OCI-LY1 (cell line): Measurements from ENCODE around the gene INSYN1.

Experiments used
- H2AFZ ChIP-seq: fragments of 200-600 bp; sonication (generic), shearing (Covaris generic); 2 replicates; pipeline ENCODE4 v1.6.0; 2014; ENCODE audit warnings: antibody characterized with exemption, mild to moderate bottlenecking, low read length
- H3F3A ChIP-seq: fragments of 200-600 bp; sonication (generic), shearing (Covaris generic); 2 replicates; pipeline ENCODE4 v1.6.0; 2014; ENCODE audit warnings: mild to moderate bottlenecking, antibody characterized with exemption, low read length, moderate library complexity; ENCODE audit not compliant: insufficient read depth
- H3K27ac ChIP-seq: fragments of 200-600 bp; sonication (generic); 2 replicates; pipeline ENCODE4 v1.5.1; 2014; ENCODE audit warnings: low read length, mixed run types, mild to moderate bottlenecking, low read depth; ENCODE audit not compliant: poor library complexity, severe bottlenecking
- H3K27me3 ChIP-seq: fragments of 200-600 bp; sonication (generic); 2 replicates; pipeline ENCODE4 v1.6.0; 2014; ENCODE audit warnings: antibody characterized with exemption, mild to moderate bottlenecking, low read length, moderate library complexity; ENCODE audit not compliant: insufficient read depth
- H3K36me3 ChIP-seq: fragments of 200-600 bp; sonication (generic); 2 replicates; pipeline ENCODE4 v1.6.1; 2014; ENCODE audit warnings: mild to moderate bottlenecking, antibody characterized with exemption, low read length, moderate library complexity, mixed read lengths; ENCODE audit not compliant: insufficient read depth
- H3K4me1 ChIP-seq: fragments of 200-600 bp; sonication (generic); 2 replicates; pipeline ENCODE4 v1.5.1; 2014; ENCODE audit warnings: mild to moderate bottlenecking, low read length, moderate library complexity; ENCODE audit not compliant: insufficient read depth, severe bottlenecking
- H3K4me2 ChIP-seq: fragments of 200-600 bp; sonication (generic), shearing (Covaris generic); 2 replicates; pipeline ENCODE4 v1.6.1; 2014; ENCODE audit warnings: low read length
- H3K4me3 ChIP-seq: fragments of 200-600 bp; sonication (generic); 2 replicates; pipeline ENCODE4 v1.5.1; 2014; ENCODE audit warnings: low read length, low read depth, mild to moderate bottlenecking, mixed read lengths; ENCODE audit not compliant: poor library complexity, severe bottlenecking
- H3K79me2 ChIP-seq: fragments of 200-600 bp; shearing (Covaris generic); 2 replicates; pipeline ENCODE4 v1.6.1; 2016; ENCODE audit warnings: mixed run types, low read length, mixed read lengths; ENCODE audit not compliant: insufficient read depth
- H3K9ac ChIP-seq: fragments of 200-600 bp; sonication (generic), shearing (Covaris generic); 2 replicates; pipeline ENCODE4 v1.6.1; 2014; ENCODE audit warnings: mild to moderate bottlenecking, low read length, mixed read lengths
- H3K9me2 ChIP-seq: fragments of 200-600 bp; sonication (generic), shearing (Covaris generic); 2 replicates; pipeline ENCODE4 v1.6.1; 2014; ENCODE audit warnings: low read depth, mild to moderate bottlenecking, low read length, mixed read lengths
- H3K9me3 ChIP-seq: fragments of 200-600 bp; shearing (Covaris generic); 2 replicates; pipeline ENCODE4 v1.6.1; 2014; ENCODE audit warnings: low read length, mixed read lengths
- H4K20me1 ChIP-seq: fragments of 200-600 bp; sonication (generic), shearing (Covaris generic); 2 replicates; pipeline ENCODE4 v1.6.0; 2016; ENCODE audit warnings: mild to moderate bottlenecking, low read length; ENCODE audit not compliant: insufficient read depth
- EZH2 ChIP-seq: fragments of 200-600 bp; sonication (generic), shearing (Covaris generic); IDR thresholded peaks from 2 replicates; pipeline ENCODE4 v1.8.0; 2017; ENCODE audit warnings: borderline replicate concordance, mixed run types, mild to moderate bottlenecking, antibody characterized with exemption, low read length, moderate library complexity, mixed read lengths
- TF ChIP-seq, protein P1 (sequence below): fragments of 200-600 bp; sonication (generic), shearing (Covaris generic); IDR thresholded peaks from 2 replicates; pipeline ENCODE4 v1.5.1; 2017; ENCODE audit warnings: mild to moderate bottlenecking, antibody characterized with exemption, low read length, moderate library complexity, mixed read lengths

INSYN1 gene

DNA sequence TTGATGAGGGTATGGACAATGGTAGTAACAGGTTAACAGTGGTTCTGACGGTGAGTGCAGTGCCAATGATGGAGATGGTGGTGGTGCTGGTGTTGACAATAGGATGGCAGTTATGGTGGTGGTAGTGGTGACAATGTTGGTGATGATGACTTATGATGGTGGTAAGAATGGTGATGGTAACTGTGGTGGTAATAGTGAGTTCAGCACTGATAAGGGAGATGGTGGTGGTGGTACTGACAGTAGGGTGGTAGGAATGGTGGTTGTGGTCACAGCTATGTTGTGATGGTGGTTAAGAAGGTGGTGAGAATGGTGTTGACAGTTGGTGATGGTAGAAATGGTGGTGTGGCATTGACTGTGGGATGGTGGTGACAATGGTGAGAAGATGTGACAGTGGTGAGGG, 13.4 kb upstream of the INSYN1 start:
- no peaks in the 10 kb centered on the region for H4K20me1 ChIP-seq
- H2AFZ ChIP-seq, result no peak overlapping the region
- no peaks in the 10 kb centered on the region for H3K36me3 ChIP-seq
- no peak for TF ChIP-seq EZH2
- TF ChIP-seq, protein P1, sequence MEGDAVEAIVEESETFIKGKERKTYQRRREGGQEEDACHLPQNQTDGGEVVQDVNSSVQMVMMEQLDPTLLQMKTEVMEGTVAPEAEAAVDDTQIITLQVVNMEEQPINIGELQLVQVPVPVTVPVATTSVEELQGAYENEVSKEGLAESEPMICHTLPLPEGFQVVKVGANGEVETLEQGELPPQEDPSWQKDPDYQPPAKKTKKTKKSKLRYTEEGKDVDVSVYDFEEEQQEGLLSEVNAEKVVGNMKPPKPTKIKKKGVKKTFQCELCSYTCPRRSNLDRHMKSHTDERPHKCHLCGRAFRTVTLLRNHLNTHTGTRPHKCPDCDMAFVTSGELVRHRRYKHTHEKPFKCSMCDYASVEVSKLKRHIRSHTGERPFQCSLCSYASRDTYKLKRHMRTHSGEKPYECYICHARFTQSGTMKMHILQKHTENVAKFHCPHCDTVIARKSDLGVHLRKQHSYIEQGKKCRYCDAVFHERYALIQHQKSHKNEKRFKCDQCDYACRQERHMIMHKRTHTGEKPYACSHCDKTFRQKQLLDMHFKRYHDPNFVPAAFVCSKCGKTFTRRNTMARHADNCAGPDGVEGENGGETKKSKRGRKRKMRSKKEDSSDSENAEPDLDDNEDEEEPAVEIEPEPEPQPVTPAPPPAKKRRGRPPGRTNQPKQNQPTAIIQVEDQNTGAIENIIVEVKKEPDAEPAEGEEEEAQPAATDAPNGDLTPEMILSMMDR, result no peak
- H3F3A ChIP-seq, result no peaks in the 10 kb centered on the region
- H3K79me2 ChIP-seq, result no peaks in the 10 kb centered on the region
- H3K27ac ChIP-seq, result no peak overlapping the region
- no peaks in the 10 kb centered on the region for H3K9me3 ChIP-seq
- no peak overlapping the region for H3K4me2 ChIP-seq
- H3K27me3 ChIP-seq, result no peaks in the 10 kb centered on the region
- H3K4me3 ChIP-seq, result no peak overlapping the region
- no peaks in the 10 kb centered on the region for H3K4me1 ChIP-seq
- no peak overlapping the region for H3K9ac ChIP-seq
- no peaks in the 10 kb centered on the region for H3K9me2 ChIP-seq

DNA sequence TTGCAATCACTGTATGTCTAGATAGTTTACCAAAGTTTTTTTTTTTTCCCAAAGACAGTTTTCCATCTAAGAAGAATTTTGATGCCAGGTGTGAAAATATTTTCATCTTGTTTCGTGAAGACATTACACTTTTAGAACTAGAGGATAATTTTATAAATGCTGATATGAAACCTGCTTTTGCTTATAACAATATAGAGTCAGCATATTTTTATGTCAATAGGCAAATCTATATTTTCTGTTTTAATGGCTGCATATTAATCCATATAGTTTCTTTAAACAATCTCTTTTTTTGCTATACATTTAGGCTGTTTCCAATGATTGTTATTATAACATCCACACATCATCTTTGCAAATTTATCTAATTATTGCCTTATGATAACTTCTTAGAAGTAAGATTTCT, 12.6 kb upstream of the INSYN1 start:
- no peak overlapping the region for H2AFZ ChIP-seq
- H3K27me3 ChIP-seq, result no peaks in the 10 kb centered on the region
- H3F3A ChIP-seq, result no peaks in the 10 kb centered on the region
- TF ChIP-seq EZH2, result no peak
- TF ChIP-seq, protein P1, result no peak
- no peaks in the 10 kb centered on the region for H3K79me2 ChIP-seq
- H3K4me2 ChIP-seq, result no peak overlapping the region
- no peaks in the 10 kb centered on the region for H3K9me3 ChIP-seq
- H3K4me1 ChIP-seq, result no peaks in the 10 kb centered on the region
- no peaks in the 10 kb centered on the region for H3K9me2 ChIP-seq
- H3K4me3 ChIP-seq, result no peak overlapping the region
- H3K9ac ChIP-seq, result no peak overlapping the region
- no peaks in the 10 kb centered on the region for H3K36me3 ChIP-seq
- no peaks in the 10 kb centered on the region for H4K20me1 ChIP-seq
- H3K27ac ChIP-seq, result no peak overlapping the region

DNA sequence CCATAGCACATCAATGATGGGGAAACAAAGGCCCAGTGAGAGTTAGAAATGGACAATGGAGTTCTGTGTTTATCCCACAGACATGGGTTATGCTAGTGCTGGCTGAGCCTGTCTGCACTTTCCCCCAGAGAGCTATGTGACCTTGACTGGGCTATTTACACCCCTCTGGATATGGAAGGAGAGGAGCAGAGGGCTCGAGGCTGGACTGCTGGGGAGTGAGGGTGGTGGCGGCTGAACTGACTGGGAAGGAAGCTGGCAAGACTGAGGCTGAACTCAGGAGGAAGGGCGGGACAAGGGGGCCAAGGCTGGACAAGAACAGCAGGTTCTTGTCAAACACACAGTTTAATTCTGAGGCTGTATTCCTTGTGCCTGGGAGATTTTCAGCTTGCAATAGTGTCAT, 10.8 kb upstream of the INSYN1 start:
- H3K27me3 ChIP-seq, result no peaks in the 10 kb centered on the region
- H2AFZ ChIP-seq, result no peak overlapping the region
- H3F3A ChIP-seq, result no peaks in the 10 kb centered on the region
- no peaks in the 10 kb centered on the region for H3K9me2 ChIP-seq
- H3K27ac ChIP-seq, result no peak overlapping the region
- H4K20me1 ChIP-seq, result no peaks in the 10 kb centered on the region
- H3K4me3 ChIP-seq, result no peak overlapping the region
- TF ChIP-seq EZH2, result no peak
- TF ChIP-seq, protein P1, result no peak
- H3K9ac ChIP-seq, result no peak overlapping the region
- H3K9me3 ChIP-seq, result no peaks in the 10 kb centered on the region
- H3K36me3 ChIP-seq, result no peaks in the 10 kb centered on the region
- no peaks in the 10 kb centered on the region for H3K4me1 ChIP-seq
- H3K4me2 ChIP-seq, result no peak overlapping the region
- no peaks in the 10 kb centered on the region for H3K79me2 ChIP-seq
